ENCODE measurements around the gene AP3S2.
A peak's percentile ranks its signal among the peaks of the same experiment; 100 is the strongest.

The AP3S2 gene

GRCh38 chr15:89917442-89918101 lies 23.8 kb upstream of the AP3S2 start:
- Histone ChIP-seq H3K27ac (ENCODE audit: low read length) (no peak overlapping the region), H3K79me2 (ENCODE audit: low read length) (no peaks in the 10 kb centered on the region), H3K9ac (ENCODE audit: low read length) (no peak overlapping the region), H2AFZ (ENCODE audit: low read length) (no peak overlapping the region), H3K4me3 (ENCODE audit: low read length) (no peak overlapping the region), H3K4me1 (ENCODE audit: low read length) (no peaks in the 10 kb centered on the region), H4K20me1 (ENCODE audit: insufficient read depth, low read length) (no peaks in the 10 kb centered on the region), H3K36me3 (replicated peaks; ENCODE audit: insufficient read depth, low read length) (no peaks in the 10 kb centered on the region), H3K4me2 (ENCODE audit: low read depth, low read length) (no peak overlapping the region), H3F3A (ENCODE audit: insufficient read depth, low read length) (no peaks in the 10 kb centered on the region), H3K27me3 (replicated peaks; ENCODE audit: insufficient read depth, low read length) (no peaks in the 10 kb centered on the region), H3K9me2 (replicated peaks; ENCODE audit: insufficient read depth, low read length) (no peaks in the 10 kb centered on the region), H3K9me3 (replicated peaks; ENCODE audit: insufficient read depth, low read length) (no peaks in the 10 kb centered on the region)
- TF ChIP-seq EZH2phosphoT487 (IDR thresholded peaks at IDR 0.05; ENCODE audit: low read length) (no peak), EZH2 (optimal IDR thresholded peaks at IDR 0.05; ENCODE audit: low read depth, low read length) (no peak), CTCF (IDR thresholded peaks at IDR 0.05; ENCODE audit: low read length) (no peak)
- DNase-seq, result no peak

GRCh38 chr15:89916660-89917059 lies 22.9 kb upstream of the AP3S2 start:
- Histone ChIP-seq H3K36me3 (replicated peaks; ENCODE audit: insufficient read depth, low read length) (no peaks in the 10 kb centered on the region), H3K4me2 (ENCODE audit: low read depth, low read length) (no peak overlapping the region), H3K4me1 (ENCODE audit: low read length) (no peaks in the 10 kb centered on the region), H3K79me2 (ENCODE audit: low read length) (no peaks in the 10 kb centered on the region), H3F3A (ENCODE audit: insufficient read depth, low read length) (no peaks in the 10 kb centered on the region), H3K9ac (ENCODE audit: low read length) (no peak overlapping the region), H3K27ac (ENCODE audit: low read length) (no peak overlapping the region), H3K9me2 (replicated peaks; ENCODE audit: insufficient read depth, low read length) (no peaks in the 10 kb centered on the region), H3K27me3 (replicated peaks; ENCODE audit: insufficient read depth, low read length) (no peaks in the 10 kb centered on the region), H2AFZ (ENCODE audit: low read length) (no peak overlapping the region), H3K9me3 (replicated peaks; ENCODE audit: insufficient read depth, low read length) (no peaks in the 10 kb centered on the region), H4K20me1 (ENCODE audit: insufficient read depth, low read length) (no peaks in the 10 kb centered on the region), H3K4me3 (ENCODE audit: low read length) (no peak overlapping the region)
- TF ChIP-seq EZH2phosphoT487 (IDR thresholded peaks at IDR 0.05; ENCODE audit: low read length) (no peak), CTCF (IDR thresholded peaks at IDR 0.05; ENCODE audit: low read length) (no peak), EZH2 (optimal IDR thresholded peaks at IDR 0.05; ENCODE audit: low read depth, low read length) (no peak)
- no peak for DNase-seq

GRCh38 chr15:89912674-89913396 lies 19.0 kb upstream of the AP3S2 start, which contains the start of gene ARPIN:
Gene ARPIN, minus strand, starts transcription at chr15:89912952. Its CDS starts 117 bp downstream, at chr15:89912835.
- Histone ChIP-seq H3K4me3 (ENCODE audit: low read length) (no peak within 1 kb of the TSS), H3K36me3 (replicated peaks; ENCODE audit: insufficient read depth, low read length) (no peaks in the 10 kb centered on the region), H2AFZ (ENCODE audit: low read length) (0 out of 2 replicates have a peak within 1 kb of the TSS, but pooled peaks have one; percentile 30), H4K20me1 (ENCODE audit: insufficient read depth, low read length) (no peaks in the 10 kb centered on the region), H3K27me3 (replicated peaks; ENCODE audit: insufficient read depth, low read length) (no peaks in the 10 kb centered on the region), H3K4me2 (ENCODE audit: low read depth, low read length) (no peak within 1 kb of the TSS), H3K27ac (ENCODE audit: low read length) (no peak within 1 kb of the TSS), H3F3A (ENCODE audit: insufficient read depth, low read length) (no peaks in the 10 kb centered on the region), H3K9me3 (replicated peaks; ENCODE audit: insufficient read depth, low read length) (no peaks in the 10 kb centered on the region), H3K9ac (ENCODE audit: low read length) (no peak within 1 kb of the TSS), H3K79me2 (ENCODE audit: low read length) (no peaks in the 10 kb centered on the region), H3K4me1 (ENCODE audit: low read length) (no peaks in the 10 kb centered on the region), H3K9me2 (replicated peaks; ENCODE audit: insufficient read depth, low read length) (no peaks in the 10 kb centered on the region)
- TF ChIP-seq CTCF (IDR thresholded peaks at IDR 0.05; ENCODE audit: low read length) (no peak), EZH2phosphoT487 (IDR thresholded peaks at IDR 0.05; ENCODE audit: low read length) (no peak), EZH2 (optimal IDR thresholded peaks at IDR 0.05; ENCODE audit: low read depth, low read length) (no peak)
- DNase-seq, result no peak
